ENCODE measurements around the gene VANGL2. TPM values are rescaled to one million over a fixed set of nuclear protein-coding genes. Genes with fewer than 3 reads are reported as not detected.

The VANGL2 gene
- total and polyA plus RNA-seq, 9 of the 15 experiments (the other 6 are each of a cell fraction or from before 2014, with no cell fraction given) = 0.28 to 4.0 (median 0.98) TPM

DNA sequence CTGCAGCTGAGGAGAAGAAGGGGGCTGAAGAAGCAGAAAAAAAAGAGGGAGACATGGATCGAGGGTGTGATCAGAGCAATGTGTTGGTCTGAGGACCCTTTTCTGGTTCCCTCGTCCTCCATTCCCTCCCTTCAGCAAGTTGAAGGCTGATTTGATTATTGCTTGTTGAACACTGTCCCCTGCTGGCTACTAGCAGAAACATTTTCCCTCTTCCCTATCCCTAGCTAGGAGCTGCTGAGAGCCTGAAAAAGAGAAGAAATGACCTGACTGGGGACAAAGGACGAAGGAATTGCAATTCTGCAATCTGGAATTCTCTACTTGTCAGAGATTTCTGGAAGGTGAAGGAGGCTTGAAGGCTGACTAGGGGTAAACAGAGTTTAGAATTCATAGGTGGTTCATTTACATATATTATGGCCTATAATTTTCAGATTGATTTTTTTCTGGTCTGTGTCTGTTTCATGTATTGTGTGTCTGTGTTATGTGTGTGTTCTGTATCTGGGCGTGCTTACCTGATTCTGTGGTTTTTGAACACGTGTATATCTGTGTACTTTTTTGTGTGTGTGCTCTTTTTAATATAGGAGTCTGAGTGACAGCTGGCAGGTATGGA, 23.7 kb upstream of the VANGL2 start (continued):
- TF ChIP-seq, protein P1, sequence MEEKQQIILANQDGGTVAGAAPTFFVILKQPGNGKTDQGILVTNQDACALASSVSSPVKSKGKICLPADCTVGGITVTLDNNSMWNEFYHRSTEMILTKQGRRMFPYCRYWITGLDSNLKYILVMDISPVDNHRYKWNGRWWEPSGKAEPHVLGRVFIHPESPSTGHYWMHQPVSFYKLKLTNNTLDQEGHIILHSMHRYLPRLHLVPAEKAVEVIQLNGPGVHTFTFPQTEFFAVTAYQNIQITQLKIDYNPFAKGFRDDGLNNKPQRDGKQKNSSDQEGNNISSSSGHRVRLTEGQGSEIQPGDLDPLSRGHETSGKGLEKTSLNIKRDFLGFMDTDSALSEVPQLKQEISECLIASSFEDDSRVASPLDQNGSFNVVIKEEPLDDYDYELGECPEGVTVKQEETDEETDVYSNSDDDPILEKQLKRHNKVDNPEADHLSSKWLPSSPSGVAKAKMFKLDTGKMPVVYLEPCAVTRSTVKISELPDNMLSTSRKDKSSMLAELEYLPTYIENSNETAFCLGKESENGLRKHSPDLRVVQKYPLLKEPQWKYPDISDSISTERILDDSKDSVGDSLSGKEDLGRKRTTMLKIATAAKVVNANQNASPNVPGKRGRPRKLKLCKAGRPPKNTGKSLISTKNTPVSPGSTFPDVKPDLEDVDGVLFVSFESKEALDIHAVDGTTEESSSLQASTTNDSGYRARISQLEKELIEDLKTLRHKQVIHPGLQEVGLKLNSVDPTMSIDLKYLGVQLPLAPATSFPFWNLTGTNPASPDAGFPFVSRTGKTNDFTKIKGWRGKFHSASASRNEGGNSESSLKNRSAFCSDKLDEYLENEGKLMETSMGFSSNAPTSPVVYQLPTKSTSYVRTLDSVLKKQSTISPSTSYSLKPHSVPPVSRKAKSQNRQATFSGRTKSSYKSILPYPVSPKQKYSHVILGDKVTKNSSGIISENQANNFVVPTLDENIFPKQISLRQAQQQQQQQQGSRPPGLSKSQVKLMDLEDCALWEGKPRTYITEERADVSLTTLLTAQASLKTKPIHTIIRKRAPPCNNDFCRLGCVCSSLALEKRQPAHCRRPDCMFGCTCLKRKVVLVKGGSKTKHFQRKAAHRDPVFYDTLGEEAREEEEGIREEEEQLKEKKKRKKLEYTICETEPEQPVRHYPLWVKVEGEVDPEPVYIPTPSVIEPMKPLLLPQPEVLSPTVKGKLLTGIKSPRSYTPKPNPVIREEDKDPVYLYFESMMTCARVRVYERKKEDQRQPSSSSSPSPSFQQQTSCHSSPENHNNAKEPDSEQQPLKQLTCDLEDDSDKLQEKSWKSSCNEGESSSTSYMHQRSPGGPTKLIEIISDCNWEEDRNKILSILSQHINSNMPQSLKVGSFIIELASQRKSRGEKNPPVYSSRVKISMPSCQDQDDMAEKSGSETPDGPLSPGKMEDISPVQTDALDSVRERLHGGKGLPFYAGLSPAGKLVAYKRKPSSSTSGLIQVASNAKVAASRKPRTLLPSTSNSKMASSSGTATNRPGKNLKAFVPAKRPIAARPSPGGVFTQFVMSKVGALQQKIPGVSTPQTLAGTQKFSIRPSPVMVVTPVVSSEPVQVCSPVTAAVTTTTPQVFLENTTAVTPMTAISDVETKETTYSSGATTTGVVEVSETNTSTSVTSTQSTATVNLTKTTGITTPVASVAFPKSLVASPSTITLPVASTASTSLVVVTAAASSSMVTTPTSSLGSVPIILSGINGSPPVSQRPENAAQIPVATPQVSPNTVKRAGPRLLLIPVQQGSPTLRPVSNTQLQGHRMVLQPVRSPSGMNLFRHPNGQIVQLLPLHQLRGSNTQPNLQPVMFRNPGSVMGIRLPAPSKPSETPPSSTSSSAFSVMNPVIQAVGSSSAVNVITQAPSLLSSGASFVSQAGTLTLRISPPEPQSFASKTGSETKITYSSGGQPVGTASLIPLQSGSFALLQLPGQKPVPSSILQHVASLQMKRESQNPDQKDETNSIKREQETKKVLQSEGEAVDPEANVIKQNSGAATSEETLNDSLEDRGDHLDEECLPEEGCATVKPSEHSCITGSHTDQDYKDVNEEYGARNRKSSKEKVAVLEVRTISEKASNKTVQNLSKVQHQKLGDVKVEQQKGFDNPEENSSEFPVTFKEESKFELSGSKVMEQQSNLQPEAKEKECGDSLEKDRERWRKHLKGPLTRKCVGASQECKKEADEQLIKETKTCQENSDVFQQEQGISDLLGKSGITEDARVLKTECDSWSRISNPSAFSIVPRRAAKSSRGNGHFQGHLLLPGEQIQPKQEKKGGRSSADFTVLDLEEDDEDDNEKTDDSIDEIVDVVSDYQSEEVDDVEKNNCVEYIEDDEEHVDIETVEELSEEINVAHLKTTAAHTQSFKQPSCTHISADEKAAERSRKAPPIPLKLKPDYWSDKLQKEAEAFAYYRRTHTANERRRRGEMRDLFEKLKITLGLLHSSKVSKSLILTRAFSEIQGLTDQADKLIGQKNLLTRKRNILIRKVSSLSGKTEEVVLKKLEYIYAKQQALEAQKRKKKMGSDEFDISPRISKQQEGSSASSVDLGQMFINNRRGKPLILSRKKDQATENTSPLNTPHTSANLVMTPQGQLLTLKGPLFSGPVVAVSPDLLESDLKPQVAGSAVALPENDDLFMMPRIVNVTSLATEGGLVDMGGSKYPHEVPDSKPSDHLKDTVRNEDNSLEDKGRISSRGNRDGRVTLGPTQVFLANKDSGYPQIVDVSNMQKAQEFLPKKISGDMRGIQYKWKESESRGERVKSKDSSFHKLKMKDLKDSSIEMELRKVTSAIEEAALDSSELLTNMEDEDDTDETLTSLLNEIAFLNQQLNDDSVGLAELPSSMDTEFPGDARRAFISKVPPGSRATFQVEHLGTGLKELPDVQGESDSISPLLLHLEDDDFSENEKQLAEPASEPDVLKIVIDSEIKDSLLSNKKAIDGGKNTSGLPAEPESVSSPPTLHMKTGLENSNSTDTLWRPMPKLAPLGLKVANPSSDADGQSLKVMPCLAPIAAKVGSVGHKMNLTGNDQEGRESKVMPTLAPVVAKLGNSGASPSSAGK (IDR thresholded peaks at IDR 0.05) = no peak
- no peak for TF ChIP-seq MIER1 (IDR thresholded peaks at IDR 0.05; ENCODE audit: low read depth)
- no peak for TF ChIP-seq IFI16 (CRISPR knock-in tag; IDR thresholded peaks at IDR 0.05)
- peak; percentile 97 to 99 for TF ChIP-seq RAD21 (CRISPR knock-in tag; conservative IDR thresholded peaks at IDR 0.05 in 1 of 2, IDR thresholded peaks at IDR 0.05 in 1 of 2)
- no peak for TF ChIP-seq ZNF77 (CRISPR knock-in tag; IDR thresholded peaks at IDR 0.05)
- TF ChIP-seq, protein P2, sequence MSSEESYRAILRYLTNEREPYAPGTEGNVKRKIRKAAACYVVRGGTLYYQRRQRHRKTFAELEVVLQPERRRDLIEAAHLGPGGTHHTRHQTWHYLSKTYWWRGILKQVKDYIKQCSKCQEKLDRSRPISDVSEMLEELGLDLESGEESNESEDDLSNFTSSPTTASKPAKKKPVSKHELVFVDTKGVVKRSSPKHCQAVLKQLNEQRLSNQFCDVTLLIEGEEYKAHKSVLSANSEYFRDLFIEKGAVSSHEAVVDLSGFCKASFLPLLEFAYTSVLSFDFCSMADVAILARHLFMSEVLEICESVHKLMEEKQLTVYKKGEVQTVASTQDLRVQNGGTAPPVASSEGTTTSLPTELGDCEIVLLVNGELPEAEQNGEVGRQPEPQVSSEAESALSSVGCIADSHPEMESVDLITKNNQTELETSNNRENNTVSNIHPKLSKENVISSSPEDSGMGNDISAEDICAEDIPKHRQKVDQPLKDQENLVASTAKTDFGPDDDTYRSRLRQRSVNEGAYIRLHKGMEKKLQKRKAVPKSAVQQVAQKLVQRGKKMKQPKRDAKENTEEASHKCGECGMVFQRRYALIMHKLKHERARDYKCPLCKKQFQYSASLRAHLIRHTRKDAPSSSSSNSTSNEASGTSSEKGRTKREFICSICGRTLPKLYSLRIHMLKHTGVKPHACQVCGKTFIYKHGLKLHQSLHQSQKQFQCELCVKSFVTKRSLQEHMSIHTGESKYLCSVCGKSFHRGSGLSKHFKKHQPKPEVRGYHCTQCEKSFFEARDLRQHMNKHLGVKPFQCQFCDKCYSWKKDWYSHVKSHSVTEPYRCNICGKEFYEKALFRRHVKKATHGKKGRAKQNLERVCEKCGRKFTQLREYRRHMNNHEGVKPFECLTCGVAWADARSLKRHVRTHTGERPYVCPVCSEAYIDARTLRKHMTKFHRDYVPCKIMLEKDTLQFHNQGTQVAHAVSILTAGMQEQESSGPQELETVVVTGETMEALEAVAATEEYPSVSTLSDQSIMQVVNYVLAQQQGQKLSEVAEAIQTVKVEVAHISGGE (CRISPR knock-in tag; IDR thresholded peaks at IDR 0.05) = no peak
- peak; percentile 47; the same call in 1 of the 2 replicates for TF ChIP-seq ZNF134 (CRISPR knock-in tag; conservative IDR thresholded peaks at IDR 0.05)
- TF ChIP-seq NEUROD1 (IDR thresholded peaks at IDR 0.05; ENCODE audit: borderline replicate concordance, low read depth, low read length, partially characterized antibody) = no peak
- TF ChIP-seq, protein P3, sequence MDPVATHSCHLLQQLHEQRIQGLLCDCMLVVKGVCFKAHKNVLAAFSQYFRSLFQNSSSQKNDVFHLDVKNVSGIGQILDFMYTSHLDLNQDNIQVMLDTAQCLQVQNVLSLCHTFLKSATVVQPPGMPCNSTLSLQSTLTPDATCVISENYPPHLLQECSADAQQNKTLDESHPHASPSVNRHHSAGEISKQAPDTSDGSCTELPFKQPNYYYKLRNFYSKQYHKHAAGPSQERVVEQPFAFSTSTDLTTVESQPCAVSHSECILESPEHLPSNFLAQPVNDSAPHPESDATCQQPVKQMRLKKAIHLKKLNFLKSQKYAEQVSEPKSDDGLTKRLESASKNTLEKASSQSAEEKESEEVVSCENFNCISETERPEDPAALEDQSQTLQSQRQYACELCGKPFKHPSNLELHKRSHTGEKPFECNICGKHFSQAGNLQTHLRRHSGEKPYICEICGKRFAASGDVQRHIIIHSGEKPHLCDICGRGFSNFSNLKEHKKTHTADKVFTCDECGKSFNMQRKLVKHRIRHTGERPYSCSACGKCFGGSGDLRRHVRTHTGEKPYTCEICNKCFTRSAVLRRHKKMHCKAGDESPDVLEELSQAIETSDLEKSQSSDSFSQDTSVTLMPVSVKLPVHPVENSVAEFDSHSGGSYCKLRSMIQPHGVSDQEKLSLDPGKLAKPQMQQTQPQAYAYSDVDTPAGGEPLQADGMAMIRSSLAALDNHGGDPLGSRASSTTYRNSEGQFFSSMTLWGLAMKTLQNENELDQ (CRISPR knock-in tag; IDR thresholded peaks at IDR 0.05; ENCODE audit: borderline replicate concordance) = no peak

Data from K562 (cell line).